Astrocyte (in vitro differentiated cells and primary cell): Measurements from ENCODE around the gene DACT1.

ENCODE experiments used
- CTCF ChIP-seq: IDR thresholded peaks from 2 replicates; pipeline ENCODE4 v1.5.1; 2011; ENCODE audit warnings: low read depth, mild to moderate bottlenecking, inconsistent platforms, low read length, moderate library complexity; ENCODE audit not compliant: insufficient read depth
- EZH2 ChIP-seq: IDR thresholded peaks from 2 replicates; pipeline ENCODE4 v1.6.1; 2012; ENCODE audit warnings: mild to moderate bottlenecking, low read length, inconsistent platforms; ENCODE audit not compliant: insufficient read depth

- TF ChIP-seq CTCF = no peak
- no peak for TF ChIP-seq EZH2
Measured at GRCh38 chr14:58693048-58693447, 55.3 kb downstream of the DACT1 start.
